A172 (cell line): Measurements from ENCODE around the gene CRYBG3. TPM values are rescaled to one million over a fixed set of nuclear protein-coding genes. Genes with fewer than 3 reads are reported as not detected.
"Not testable (repeated sequence)": the region's sequence is repeated elsewhere in the genome, so short reads cannot be mapped to it uniquely, and the experiment has no call there.

ENCODE experiments used
- DNase-seq: peaks from one replicate; pipeline ENCODE4 v3.0.0-alpha.2; 2015; ENCODE audit warnings: low spot score
- total RNA-seq: library from RNA; depleted of rRNA; stranded (reverse); fragments of >200 nt; shearing (Covaris generic); gene quantifications from 2 replicates; pipeline ENCODE4 v1.2.3, GENCODE V29; 2014

CRYBG3 gene
- total RNA-seq, 1 experiment from 2014 or later = 9.2 TPM

GRCh38 chr3:97896547-97896946 lies 74.7 kb downstream of the CRYBG3 start:
- DNase-seq = no peak

- DNase-seq = no peak
Measured at GRCh38 chr3:97899331-97899730, 77.5 kb downstream of the CRYBG3 start.

- no peak for DNase-seq
Measured at GRCh38 chr3:97901313-97902248, 79.8 kb downstream of the CRYBG3 start.

GRCh38 chr3:97909830-97910229 lies 88.0 kb downstream of the CRYBG3 start:
- not testable (repeated sequence) for DNase-seq

- DNase-seq = not testable (repeated sequence)
Measured at GRCh38 chr3:97910236-97910831, 88.5 kb downstream of the CRYBG3 start.

GRCh38 chr3:97910931-97911351 lies 89.1 kb downstream of the CRYBG3 start:
- DNase-seq = no peak

GRCh38 chr3:97911459-97911858 lies 89.6 kb downstream of the CRYBG3 start:
- no peak for DNase-seq

- peak; percentile 53 for DNase-seq
Measured at GRCh38 chr3:97914388-97914787, 92.6 kb downstream of the CRYBG3 start.

- DNase-seq = no peak
Measured at GRCh38 chr3:97916576-97916975, 94.8 kb downstream of the CRYBG3 start.

GRCh38 chr3:97917813-97918536 lies 96.2 kb downstream of the CRYBG3 start:
- DNase-seq = no peak

- DNase-seq = no peak
Measured at GRCh38 chr3:97927704-97928103, 105.9 kb downstream of the CRYBG3 start.

- DNase-seq = no peak
Measured at GRCh38 chr3:97928986-97929385, 107.2 kb downstream of the CRYBG3 start.

- DNase-seq = no peak
Measured at GRCh38 chr3:97930018-97930417, 108.2 kb downstream of the CRYBG3 start.

- no peak for DNase-seq
Measured at GRCh38 chr3:97931218-97931617, 109.4 kb downstream of the CRYBG3 start.

GRCh38 chr3:97932387-97932801 lies 110.6 kb downstream of the CRYBG3 start:
- DNase-seq = no peak

- no peak for DNase-seq
Measured at GRCh38 chr3:97934980-97935695, 113.3 kb downstream of the CRYBG3 start.

- DNase-seq = no peak
Measured at GRCh38 chr3:97935842-97936241, 114.0 kb downstream of the CRYBG3 start.

GRCh38 chr3:97937205-97937604 lies 115.4 kb downstream of the CRYBG3 start:
- DNase-seq = peak; percentile 10

- no peak for DNase-seq
Measured at GRCh38 chr3:97938444-97938843, 116.6 kb downstream of the CRYBG3 start.

GRCh38 chr3:97939401-97939800 lies 117.6 kb downstream of the CRYBG3 start:
- no peak for DNase-seq

- DNase-seq = no peak
Measured at GRCh38 chr3:97940034-97940433, 118.2 kb downstream of the CRYBG3 start.
